ENCODE data around the gene CYP2C9. TPM values are rescaled to one million over a fixed set of nuclear protein-coding genes. Genes with fewer than 3 reads are reported as not detected.

Gene CYP2C9
- total RNA-seq, 1 experiment from 2014 or later: 4.9 TPM

DNA sequence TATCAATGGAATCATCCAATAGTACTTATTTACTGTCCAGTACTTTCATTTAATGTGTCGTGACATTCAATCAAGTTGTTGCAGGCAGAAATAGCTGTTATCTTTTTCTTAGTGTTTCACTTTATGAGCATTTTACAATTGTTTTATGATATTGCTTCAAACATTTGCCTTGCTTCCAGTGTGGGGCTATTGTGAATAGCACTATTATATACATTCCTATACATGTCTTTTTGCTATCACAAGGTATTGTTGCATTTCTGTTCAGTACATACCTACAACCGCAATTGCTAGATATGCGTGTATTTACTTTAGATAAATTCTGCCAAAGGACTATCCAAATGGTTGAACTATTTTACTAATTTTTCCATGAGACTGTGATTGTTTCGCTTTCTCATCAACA is 95.9 kb downstream of the CYP2C9 start:
- DNase-seq: no peak
- TF ChIP-seq, protein P1, sequence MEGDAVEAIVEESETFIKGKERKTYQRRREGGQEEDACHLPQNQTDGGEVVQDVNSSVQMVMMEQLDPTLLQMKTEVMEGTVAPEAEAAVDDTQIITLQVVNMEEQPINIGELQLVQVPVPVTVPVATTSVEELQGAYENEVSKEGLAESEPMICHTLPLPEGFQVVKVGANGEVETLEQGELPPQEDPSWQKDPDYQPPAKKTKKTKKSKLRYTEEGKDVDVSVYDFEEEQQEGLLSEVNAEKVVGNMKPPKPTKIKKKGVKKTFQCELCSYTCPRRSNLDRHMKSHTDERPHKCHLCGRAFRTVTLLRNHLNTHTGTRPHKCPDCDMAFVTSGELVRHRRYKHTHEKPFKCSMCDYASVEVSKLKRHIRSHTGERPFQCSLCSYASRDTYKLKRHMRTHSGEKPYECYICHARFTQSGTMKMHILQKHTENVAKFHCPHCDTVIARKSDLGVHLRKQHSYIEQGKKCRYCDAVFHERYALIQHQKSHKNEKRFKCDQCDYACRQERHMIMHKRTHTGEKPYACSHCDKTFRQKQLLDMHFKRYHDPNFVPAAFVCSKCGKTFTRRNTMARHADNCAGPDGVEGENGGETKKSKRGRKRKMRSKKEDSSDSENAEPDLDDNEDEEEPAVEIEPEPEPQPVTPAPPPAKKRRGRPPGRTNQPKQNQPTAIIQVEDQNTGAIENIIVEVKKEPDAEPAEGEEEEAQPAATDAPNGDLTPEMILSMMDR (IDR thresholded peaks at IDR 0.05; ENCODE audit: unreplicated experiment): no peak
- H3K27ac Mint-ChIP-seq (ENCODE audit: unreplicated experiment): no peak overlapping the region
- no peaks in the 10 kb centered on the region for H3K9me3 Mint-ChIP-seq (ENCODE audit: low read depth, unreplicated experiment)
- CTCF ChIA-PET: no interaction called here
- no peak overlapping the region for H3K4me3 Mint-ChIP-seq (ENCODE audit: low read depth, unreplicated experiment)
- intact Hi-C loops (cut with micrococcal nuclease; ENCODE audit: unreplicated experiment): no loop called here
- no peaks in the 10 kb centered on the region for H3K4me1 Mint-ChIP-seq (ENCODE audit: low read depth, unreplicated experiment)
- H3K36me3 Mint-ChIP-seq (ENCODE audit: insufficient read depth, unreplicated experiment): no peaks in the 10 kb centered on the region
- no TSS peak for BruUV-seq (replicated peaks)
- no peaks in the 10 kb centered on the region for H3K27me3 Mint-ChIP-seq (ENCODE audit: unreplicated experiment)

DNA sequence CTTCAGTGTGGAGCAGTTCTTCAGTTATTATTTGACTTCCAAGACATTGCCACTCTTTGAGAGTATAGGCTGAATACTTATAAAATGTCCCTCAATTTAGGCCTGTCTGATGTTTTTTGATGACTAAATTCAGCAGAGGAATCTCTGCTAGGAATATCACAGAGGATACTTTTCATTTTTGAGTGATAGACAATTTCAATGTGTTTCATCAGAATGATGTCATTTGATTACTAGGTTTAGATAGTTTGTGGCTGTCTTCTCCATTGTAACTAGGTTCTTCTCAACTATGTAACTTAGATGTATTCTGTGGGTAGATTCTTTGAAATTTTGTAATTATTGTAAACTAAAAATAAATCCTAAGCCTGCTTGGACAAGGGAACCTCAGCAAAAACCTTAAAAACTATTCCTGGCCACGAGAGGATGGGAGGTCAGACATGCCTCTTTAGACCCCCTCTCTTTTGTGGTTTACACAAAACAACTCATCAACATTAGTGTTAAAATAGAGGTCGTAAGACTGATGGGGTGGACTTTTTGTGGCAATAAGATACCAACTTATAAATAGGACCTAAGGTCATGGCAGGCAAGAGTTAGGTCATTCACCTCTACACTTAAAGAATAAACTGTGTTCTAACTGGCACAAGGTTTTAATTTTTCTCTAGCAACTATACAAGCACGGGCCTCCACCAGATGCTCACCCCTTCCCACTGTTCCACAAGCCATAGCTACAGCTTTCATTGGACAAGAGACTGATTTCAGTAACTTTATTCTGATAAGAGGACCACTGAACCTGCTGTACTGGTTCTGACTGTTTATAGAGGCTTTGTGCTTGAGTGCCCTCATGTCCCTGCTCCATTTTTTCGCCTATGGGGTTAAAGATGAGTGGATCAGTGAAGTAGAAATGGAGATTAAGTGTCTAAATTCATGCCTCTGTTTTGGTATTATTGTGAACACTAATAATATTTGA is 97.2 kb downstream of the CYP2C9 start:
- H3K36me3 Mint-ChIP-seq (ENCODE audit: insufficient read depth, unreplicated experiment): no peaks in the 10 kb centered on the region
- TF ChIP-seq, protein P1 (IDR thresholded peaks at IDR 0.05; ENCODE audit: unreplicated experiment): no peak
- H3K4me1 Mint-ChIP-seq (ENCODE audit: low read depth, unreplicated experiment): no peaks in the 10 kb centered on the region
- CTCF ChIA-PET: no interaction called here
- no peak for DNase-seq
- H3K9me3 Mint-ChIP-seq (ENCODE audit: low read depth, unreplicated experiment): no peaks in the 10 kb centered on the region
- H3K27ac Mint-ChIP-seq (ENCODE audit: unreplicated experiment): no peak overlapping the region
- intact Hi-C loops (cut with micrococcal nuclease; ENCODE audit: unreplicated experiment): no loop called here
- H3K4me3 Mint-ChIP-seq (ENCODE audit: low read depth, unreplicated experiment): no peak overlapping the region
- BruUV-seq (replicated peaks): no TSS peak
- H3K27me3 Mint-ChIP-seq (ENCODE audit: unreplicated experiment): no peaks in the 10 kb centered on the region

DNA sequence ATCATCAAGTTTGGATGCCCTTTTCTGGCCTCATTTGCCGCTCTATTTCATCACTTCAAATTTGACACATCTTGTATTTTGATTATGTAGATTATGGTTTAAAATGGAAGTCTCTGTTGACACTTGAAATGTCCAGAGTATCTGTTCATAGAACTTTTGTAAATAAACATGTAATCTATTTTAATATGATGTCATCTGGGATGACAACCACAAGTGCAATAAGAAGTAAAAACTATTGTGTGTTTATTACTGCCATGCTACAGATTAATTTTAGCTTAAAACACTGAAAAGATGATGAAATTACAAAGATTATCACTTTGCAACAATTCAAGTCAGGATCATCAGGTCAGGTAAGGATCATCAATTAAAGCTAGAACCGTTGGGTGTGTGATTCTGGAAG is 100.8 kb downstream of the CYP2C9 start:
- H3K9me3 Mint-ChIP-seq (ENCODE audit: low read depth, unreplicated experiment): no peaks in the 10 kb centered on the region
- H3K27ac Mint-ChIP-seq (ENCODE audit: unreplicated experiment): no peak overlapping the region
- H3K4me3 Mint-ChIP-seq (ENCODE audit: low read depth, unreplicated experiment): no peak overlapping the region
- no peaks in the 10 kb centered on the region for H3K36me3 Mint-ChIP-seq (ENCODE audit: insufficient read depth, unreplicated experiment)
- BruUV-seq (replicated peaks): no TSS peak
- intact Hi-C loops (cut with micrococcal nuclease; ENCODE audit: unreplicated experiment): no loop called here
- DNase-seq: no peak
- no peaks in the 10 kb centered on the region for H3K27me3 Mint-ChIP-seq (ENCODE audit: unreplicated experiment)
- TF ChIP-seq, protein P1 (IDR thresholded peaks at IDR 0.05; ENCODE audit: unreplicated experiment): no peak
- CTCF ChIA-PET: no interaction called here
- H3K4me1 Mint-ChIP-seq (ENCODE audit: low read depth, unreplicated experiment): no peaks in the 10 kb centered on the region

Other genes with a start within 250 kb of the CYP2C9 start
- gene CYP2C19, start 176.0 kb upstream of the CYP2C9 start, total RNA-seq (2022): 3.6 and 4.5 TPM in 2 replicates
- gene CYP2C8, start 130.8 kb downstream of the CYP2C9 start, total RNA-seq (2022): not detected in 2 replicates